ENCODE measurements around the gene VPS51. TPM values are rescaled to one million over a fixed set of nuclear protein-coding genes. Genes with fewer than 3 reads are reported as not detected.

Gene VPS51
- total RNA-seq, 1 experiment from 2014 or later: 123 TPM

DNA sequence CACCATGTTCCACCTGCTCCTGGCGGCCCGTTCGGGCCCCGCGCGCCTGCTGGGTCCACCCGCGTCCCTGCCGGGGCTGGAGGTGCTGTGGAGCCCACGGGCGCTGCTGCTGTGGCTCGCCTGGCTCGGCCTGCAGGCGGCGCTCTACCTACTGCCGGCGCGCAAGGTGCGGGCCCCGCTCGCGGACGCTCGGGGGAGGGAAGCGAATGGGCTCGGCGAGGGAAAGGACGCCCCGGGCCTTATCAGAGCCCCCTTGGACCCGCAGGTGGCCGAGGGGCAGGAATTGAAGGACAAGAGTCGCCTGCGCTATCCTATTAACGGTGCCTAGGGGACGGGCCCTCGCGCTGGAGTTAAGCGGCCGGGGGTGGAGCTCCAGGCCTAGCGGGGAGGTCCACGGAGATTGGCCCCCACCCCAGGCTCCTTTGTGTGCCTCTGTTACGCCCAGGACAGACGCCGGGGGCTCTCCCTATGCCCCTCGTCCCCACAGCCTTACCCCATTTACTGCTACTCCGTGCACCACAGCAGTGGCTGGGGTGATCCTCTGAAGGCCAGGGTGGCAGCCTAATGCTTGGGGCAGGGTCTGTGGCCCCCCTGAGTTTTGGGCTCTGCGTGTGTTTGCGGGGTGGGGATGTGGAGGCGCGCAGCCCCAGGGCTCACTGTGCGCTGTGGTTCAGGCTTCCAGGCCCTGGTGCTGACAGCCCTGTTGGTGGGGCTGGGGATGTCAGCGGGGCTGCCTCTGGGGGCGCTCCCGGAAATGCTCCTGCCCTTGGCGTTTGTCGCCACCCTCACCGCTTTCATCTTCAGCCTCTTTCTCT, 16.7 kb downstream of the VPS51 start (continued):
- no peak; the same call in 1 of the 2 replicates for TF ChIP-seq KAT7 (CRISPR knock-in tag; IDR thresholded peaks at IDR 0.05; ENCODE audit: borderline replicate concordance)
- 0 out of 2 replicates have a peak, but pooled peaks have one; percentile 27 for TF ChIP-seq ZNF425 (CRISPR knock-in tag; conservative IDR thresholded peaks at IDR 0.05)
- peak; percentile 85 for TF ChIP-seq CTCF (IDR thresholded peaks at IDR 0.05)
- peak; percentile 5; the same call in 1 of the 2 replicates for TF ChIP-seq ZMAT4 (CRISPR knock-in tag; IDR thresholded peaks at IDR 0.05)
- no peak for TF ChIP-seq SMAD4 (CRISPR knock-in tag; IDR thresholded peaks at IDR 0.05)
- TF ChIP-seq FOXJ3 (CRISPR knock-in tag; IDR thresholded peaks at IDR 0.05; ENCODE audit: borderline replicate concordance): no peak
- TF ChIP-seq CREB1 (CRISPR knock-in tag; IDR thresholded peaks at IDR 0.05): 0 out of 2 replicates have a peak, but pooled peaks have one; percentile 22
- TF ChIP-seq OVOL2 (CRISPR knock-in tag; IDR thresholded peaks at IDR 0.05; ENCODE audit: borderline replicate concordance): no peak
- TF ChIP-seq GABPB1 (CRISPR knock-in tag; IDR thresholded peaks at IDR 0.05): no peak; the same call in 1 of the 2 replicates
- TF ChIP-seq, protein P1, sequence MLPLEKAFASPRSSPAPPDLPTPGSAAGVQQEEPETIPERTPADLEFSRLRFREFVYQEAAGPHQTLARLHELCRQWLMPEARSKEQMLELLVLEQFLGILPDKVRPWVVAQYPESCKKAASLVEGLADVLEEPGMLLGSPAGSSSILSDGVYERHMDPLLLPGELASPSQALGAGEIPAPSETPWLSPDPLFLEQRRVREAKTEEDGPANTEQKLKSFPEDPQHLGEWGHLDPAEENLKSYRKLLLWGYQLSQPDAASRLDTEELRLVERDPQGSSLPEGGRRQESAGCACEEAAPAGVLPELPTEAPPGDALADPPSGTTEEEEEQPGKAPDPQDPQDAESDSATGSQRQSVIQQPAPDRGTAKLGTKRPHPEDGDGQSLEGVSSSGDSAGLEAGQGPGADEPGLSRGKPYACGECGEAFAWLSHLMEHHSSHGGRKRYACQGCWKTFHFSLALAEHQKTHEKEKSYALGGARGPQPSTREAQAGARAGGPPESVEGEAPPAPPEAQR (CRISPR knock-in tag; IDR thresholded peaks at IDR 0.05): 0 out of 2 replicates have a peak, but pooled peaks have one; percentile 18
- peak; percentile 72; the same call in 1 of the 2 replicates for TF ChIP-seq ZNF671 (CRISPR knock-in tag; IDR thresholded peaks at IDR 0.05)
- TF ChIP-seq CREM (CRISPR knock-in tag; IDR thresholded peaks at IDR 0.05): no peak
- no peak for TF ChIP-seq ZNF263 (CRISPR knock-in tag; IDR thresholded peaks at IDR 0.05; ENCODE audit: low read depth)
- TF ChIP-seq EMX1 (CRISPR knock-in tag; IDR thresholded peaks at IDR 0.05): peak; percentile 84
- TF ChIP-seq NFE2L1 (CRISPR knock-in tag; IDR thresholded peaks at IDR 0.05): no peak
- TF ChIP-seq SP1 (CRISPR knock-in tag; conservative IDR thresholded peaks at IDR 0.05): peak; percentile 42
- TF ChIP-seq E2F1 (CRISPR knock-in tag; IDR thresholded peaks at IDR 0.05): no peak
- 0 out of 2 replicates have a peak, but pooled peaks have one; percentile 1 for TF ChIP-seq ESRRA (CRISPR knock-in tag; IDR thresholded peaks at IDR 0.05; ENCODE audit: borderline replicate concordance)
- no peak for TF ChIP-seq ATF1 (CRISPR knock-in tag; IDR thresholded peaks at IDR 0.05)
- peak; percentile 38; the same call in 1 of the 2 replicates for TF ChIP-seq PRRX2 (CRISPR knock-in tag; IDR thresholded peaks at IDR 0.05)
- TF ChIP-seq NR1H2 (CRISPR knock-in tag; IDR thresholded peaks at IDR 0.05): no peak
- TF ChIP-seq ETV6 (CRISPR knock-in tag; IDR thresholded peaks at IDR 0.05): no peak
- TF ChIP-seq RELA (CRISPR knock-in tag; IDR thresholded peaks at IDR 0.05; ENCODE audit: borderline replicate concordance): no peak
- TF ChIP-seq ZNF121 (CRISPR knock-in tag; IDR thresholded peaks at IDR 0.05): no peak
- peak; percentile 96; the same call in 1 of the 2 replicates for TF ChIP-seq HMGXB4 (CRISPR knock-in tag; IDR thresholded peaks at IDR 0.05)
- no peak for TF ChIP-seq NR2C2 (CRISPR knock-in tag; IDR thresholded peaks at IDR 0.05)
- no peak for TF ChIP-seq IRF2 (CRISPR knock-in tag; IDR thresholded peaks at IDR 0.05; ENCODE audit: borderline replicate concordance, low read depth)
- TF ChIP-seq ZNF317 (CRISPR knock-in tag; IDR thresholded peaks at IDR 0.05; ENCODE audit: borderline replicate concordance, low read depth): no peak
- TF ChIP-seq ZNF219 (CRISPR knock-in tag; IDR thresholded peaks at IDR 0.05; ENCODE audit: borderline replicate concordance): 0 out of 2 replicates have a peak, but pooled peaks have one; percentile 78
- no peak for TF ChIP-seq TEAD4 (CRISPR knock-in tag; IDR thresholded peaks at IDR 0.05)
- peak; percentile 53; the same call in 1 of the 2 replicates for TF ChIP-seq FOXP1 (CRISPR knock-in tag; IDR thresholded peaks at IDR 0.05; ENCODE audit: borderline replicate concordance)
- TF ChIP-seq GRHL2 (CRISPR knock-in tag; IDR thresholded peaks at IDR 0.05; ENCODE audit: insufficient replicate concordance, severe bottlenecking): no peak
